Measurements from ENCODE around the gene NKX2-3.

Gene NKX2-3

DNA sequence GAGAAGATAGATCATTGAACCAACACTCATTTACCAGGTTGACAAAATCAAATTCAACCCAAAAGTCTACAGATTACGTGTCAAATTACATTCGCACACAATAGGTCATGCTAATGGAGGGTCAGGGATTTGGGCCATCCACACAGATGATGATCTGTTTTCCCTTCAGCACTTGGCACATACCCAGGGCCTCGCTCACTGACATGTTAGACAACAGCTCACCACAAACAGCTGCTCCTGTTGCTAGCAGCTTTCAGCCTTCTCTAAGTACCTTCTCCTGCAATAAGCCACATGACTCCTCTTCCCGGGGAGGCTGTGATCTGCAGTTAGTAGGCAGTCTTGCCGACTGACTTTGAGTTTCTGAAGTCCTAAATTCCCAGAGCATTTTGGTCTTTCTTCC is 18.4 kb downstream of the NKX2-3 start:
- H3K36me3 ChIP-seq (ENCODE audit: control insufficient read depth, insufficient read depth, low read length), result no peaks in the 10 kb centered on the region
- H3K9me3 ChIP-seq (ENCODE audit: control insufficient read depth, insufficient read depth, low read depth, low read length), result no peaks in the 10 kb centered on the region
- no peak overlapping the region for H3K4me3 ChIP-seq (ENCODE audit: low read depth, low read length)
- H3K27me3 ChIP-seq (ENCODE audit: control insufficient read depth, insufficient read depth, low read length), result peaks cover 69% of the 10 kb centered on the region
- peaks cover 14% of the 10 kb centered on the region for H3K4me1 ChIP-seq (ENCODE audit: control insufficient read depth, insufficient read depth, low read length)
- H3K27ac ChIP-seq (ENCODE audit: low read depth, low read length), result no peak overlapping the region
- no peak overlapping the region for H3K9ac ChIP-seq (ENCODE audit: low read length)

DNA sequence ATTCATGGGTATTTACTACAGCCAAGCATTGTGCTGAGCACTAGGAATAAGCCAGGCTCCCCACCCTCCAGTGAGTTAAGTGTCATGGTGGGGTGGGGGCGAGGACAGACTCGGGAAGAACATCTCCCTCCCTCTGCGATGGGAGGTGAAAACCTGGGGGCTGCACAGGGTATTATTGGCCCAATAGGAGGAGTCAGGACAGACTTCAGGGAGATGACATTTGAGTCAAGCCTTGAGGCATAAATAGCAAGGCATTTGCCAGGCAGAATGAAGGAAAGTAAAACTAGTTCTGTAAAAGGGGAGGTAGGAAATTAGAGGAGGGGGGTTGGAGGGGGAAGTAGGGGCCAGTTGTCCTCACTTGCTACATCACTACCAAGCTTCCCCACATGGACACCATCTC is 18.9 kb downstream of the NKX2-3 start:
- H3K4me1 ChIP-seq (ENCODE audit: control insufficient read depth, insufficient read depth, low read length), result peaks cover 17% of the 10 kb centered on the region
- H3K36me3 ChIP-seq (ENCODE audit: control insufficient read depth, insufficient read depth, low read length), result no peaks in the 10 kb centered on the region
- H3K27ac ChIP-seq (ENCODE audit: low read depth, low read length), result no peak overlapping the region
- peaks cover 64% of the 10 kb centered on the region for H3K27me3 ChIP-seq (ENCODE audit: control insufficient read depth, insufficient read depth, low read length)
- no peaks in the 10 kb centered on the region for H3K9me3 ChIP-seq (ENCODE audit: control insufficient read depth, insufficient read depth, low read depth, low read length)
- H3K9ac ChIP-seq (ENCODE audit: low read length), result no peak overlapping the region
- no peak overlapping the region for H3K4me3 ChIP-seq (ENCODE audit: low read depth, low read length)

DNA sequence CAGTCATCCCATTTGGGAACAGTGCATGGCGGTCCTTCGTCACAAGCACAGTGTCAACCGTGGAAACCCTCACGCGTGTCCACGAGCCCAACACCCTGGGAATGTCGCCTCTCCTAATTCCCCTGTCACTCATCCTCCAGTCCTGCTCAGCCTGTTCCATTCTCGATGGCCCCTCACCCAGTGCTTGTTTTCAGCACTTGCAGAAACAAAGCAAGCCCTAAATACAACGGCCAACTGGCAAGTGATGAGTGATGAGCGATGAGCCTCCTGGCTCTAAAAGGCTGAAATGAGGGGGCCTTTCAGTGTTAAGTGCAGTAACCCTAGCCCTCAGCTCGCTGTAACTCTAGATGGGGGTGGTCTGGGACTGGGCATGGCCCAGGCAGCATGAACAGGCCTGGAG is 22.6 kb downstream of the NKX2-3 start:
- Histone ChIP-seq H3K4me1 (ENCODE audit: control insufficient read depth, insufficient read depth, low read length) (peaks cover 17% of the 10 kb centered on the region), H3K9me3 (ENCODE audit: control insufficient read depth, insufficient read depth, low read depth, low read length) (no peaks in the 10 kb centered on the region), H3K27ac (ENCODE audit: low read depth, low read length) (no peak overlapping the region), H3K4me3 (ENCODE audit: low read depth, low read length) (no peak overlapping the region), H3K27me3 (ENCODE audit: control insufficient read depth, insufficient read depth, low read length) (peaks cover 34% of the 10 kb centered on the region), H3K9ac (ENCODE audit: low read length) (no peak overlapping the region), H3K36me3 (ENCODE audit: control insufficient read depth, insufficient read depth, low read length) (no peaks in the 10 kb centered on the region)

DNA sequence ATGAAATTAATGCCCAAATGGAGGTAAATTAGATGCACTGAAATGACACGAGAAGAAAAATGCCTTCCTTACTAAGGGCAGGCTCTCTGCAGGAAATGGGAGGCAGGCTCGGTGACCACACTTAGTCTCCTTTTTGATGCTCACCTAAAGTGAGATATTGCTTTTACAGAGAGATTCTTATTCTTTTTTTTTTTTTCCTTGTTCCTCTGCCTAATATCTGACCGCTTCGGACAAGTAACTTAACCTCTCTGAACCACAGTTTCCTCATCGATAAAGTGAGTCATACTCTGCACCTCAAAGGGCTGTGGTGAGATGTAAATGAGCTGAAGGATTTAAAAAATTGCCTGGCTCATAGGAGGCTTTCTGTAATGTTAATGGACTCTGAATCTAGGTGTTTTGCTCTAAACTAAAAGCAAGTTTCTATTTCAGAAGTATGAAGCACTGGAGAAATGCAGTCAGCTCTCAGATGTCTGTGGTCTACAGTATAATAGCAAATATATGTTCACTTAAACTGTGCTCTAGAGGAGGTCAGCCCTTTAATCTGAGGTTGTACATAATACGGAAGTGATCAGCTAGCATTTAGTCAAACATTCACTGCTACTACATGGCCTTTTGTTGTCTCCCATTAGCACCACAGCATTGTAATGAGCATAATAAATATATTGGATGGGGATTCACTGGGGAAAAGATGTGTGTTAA is 23.2 kb downstream of the NKX2-3 start:
- H3K4me3 ChIP-seq (ENCODE audit: low read depth, low read length), result no peak overlapping the region
- H3K27ac ChIP-seq (ENCODE audit: low read depth, low read length), result no peak overlapping the region
- H3K27me3 ChIP-seq (ENCODE audit: control insufficient read depth, insufficient read depth, low read length), result peaks cover 31% of the 10 kb centered on the region
- peaks cover 16% of the 10 kb centered on the region for H3K4me1 ChIP-seq (ENCODE audit: control insufficient read depth, insufficient read depth, low read length)
- H3K9ac ChIP-seq (ENCODE audit: low read length), result no peak overlapping the region
- no peaks in the 10 kb centered on the region for H3K36me3 ChIP-seq (ENCODE audit: control insufficient read depth, insufficient read depth, low read length)
- no peaks in the 10 kb centered on the region for H3K9me3 ChIP-seq (ENCODE audit: control insufficient read depth, insufficient read depth, low read depth, low read length)

DNA sequence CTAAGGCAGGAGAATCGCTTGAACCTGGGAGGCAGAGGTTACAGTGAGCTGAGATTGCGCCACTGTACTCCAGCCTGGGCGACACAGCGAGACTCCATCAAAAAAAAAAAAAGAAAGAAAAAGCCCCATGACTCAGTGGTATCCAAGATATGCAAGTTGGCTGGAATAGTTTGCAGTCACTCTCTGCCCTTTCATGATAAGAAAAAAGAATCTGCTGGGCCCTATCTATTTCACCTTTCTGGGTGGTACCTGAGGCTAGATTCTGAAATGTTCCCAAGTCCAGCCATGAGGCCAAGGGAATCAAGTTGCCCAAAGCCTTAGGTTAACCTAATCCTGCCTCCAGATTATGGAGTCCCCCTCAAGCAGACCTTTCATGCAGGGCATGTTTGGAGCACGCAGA is 24.3 kb downstream of the NKX2-3 start:
- no peak overlapping the region for H3K4me3 ChIP-seq (ENCODE audit: low read depth, low read length)

DNA sequence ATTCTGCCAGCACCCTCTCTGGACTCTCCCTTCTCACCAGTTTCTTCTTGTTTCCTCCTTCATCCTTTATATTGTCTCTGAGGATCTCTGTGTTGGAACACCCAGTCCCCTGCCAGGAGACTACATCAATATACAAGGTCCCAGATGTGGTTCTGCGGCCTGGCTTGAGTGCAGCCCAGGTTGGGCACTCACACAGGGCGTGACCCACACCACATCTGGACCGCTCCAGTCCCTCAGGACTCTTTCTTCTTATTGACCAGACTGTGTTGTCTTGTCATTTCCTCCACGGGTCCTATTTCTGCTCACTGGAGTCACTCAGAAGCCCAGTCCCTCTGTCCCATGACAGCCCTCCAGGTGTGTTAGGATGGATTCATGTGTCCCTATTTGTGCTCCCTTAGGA is 26.0 kb downstream of the NKX2-3 start:
- Histone ChIP-seq H3K9ac (ENCODE audit: low read length) (no peak overlapping the region), H3K9me3 (ENCODE audit: control insufficient read depth, insufficient read depth, low read depth, low read length) (no peaks in the 10 kb centered on the region)

More for the DNA sequence above, 24.3 kb downstream of the NKX2-3 start:
- no peak overlapping the region for H3K27ac ChIP-seq (ENCODE audit: low read depth, low read length)
- no peaks in the 10 kb centered on the region for H3K36me3 ChIP-seq (ENCODE audit: control insufficient read depth, insufficient read depth, low read length)
- no peak overlapping the region for H3K9ac ChIP-seq (ENCODE audit: low read length)
- H3K4me1 ChIP-seq (ENCODE audit: control insufficient read depth, insufficient read depth, low read length), result peaks cover 12% of the 10 kb centered on the region
- no peaks in the 10 kb centered on the region for H3K9me3 ChIP-seq (ENCODE audit: control insufficient read depth, insufficient read depth, low read depth, low read length)
- peaks cover 23% of the 10 kb centered on the region for H3K27me3 ChIP-seq (ENCODE audit: control insufficient read depth, insufficient read depth, low read length)

DNA sequence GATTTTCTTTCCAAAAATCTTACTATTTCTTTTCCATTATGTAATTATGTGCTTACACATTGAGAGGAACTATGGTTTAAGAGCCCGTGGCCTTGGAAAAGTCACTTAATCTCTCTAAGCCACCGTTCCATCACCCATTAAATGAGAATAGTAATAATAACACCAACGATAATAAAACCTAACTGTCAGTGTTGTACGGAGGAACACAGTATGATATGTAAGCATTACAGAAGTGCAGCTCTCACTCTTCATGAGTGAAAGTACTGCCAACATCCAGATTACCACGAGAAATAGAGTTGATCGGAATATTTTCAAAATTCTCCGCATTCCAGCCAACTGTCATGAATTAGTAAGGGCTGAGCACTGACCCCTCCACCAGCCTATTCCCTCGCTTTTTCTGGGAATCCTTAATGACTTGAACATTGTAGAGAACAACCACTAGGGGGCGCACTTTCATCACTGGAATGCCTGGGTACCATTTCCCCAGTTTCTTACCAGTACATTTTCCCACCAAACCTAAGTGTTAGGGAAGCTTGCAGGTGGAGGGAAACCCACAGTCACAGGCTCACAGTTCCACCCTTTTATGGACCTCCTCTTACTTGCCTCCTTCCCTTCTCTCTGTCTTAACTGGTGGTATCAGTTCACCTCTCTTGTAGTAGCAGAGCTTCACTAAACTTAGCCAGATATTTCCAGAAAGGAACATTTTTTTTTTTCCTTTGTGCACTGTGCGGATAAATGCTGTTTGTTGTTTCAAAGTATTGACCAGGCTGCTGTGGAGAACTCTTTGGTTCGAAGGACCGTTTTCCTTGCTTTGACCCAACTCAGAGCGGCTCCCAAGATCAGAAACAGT is 27.8 kb downstream of the NKX2-3 start:
- H3K27ac ChIP-seq (ENCODE audit: low read depth, low read length), result no peak overlapping the region
- H3K27me3 ChIP-seq (ENCODE audit: control insufficient read depth, insufficient read depth, low read length), result 0 out of 2 replicates have a peak, but pooled peaks cover under 1% of the 10 kb centered on the region
- H3K9me3 ChIP-seq (ENCODE audit: control insufficient read depth, insufficient read depth, low read depth, low read length), result no peaks in the 10 kb centered on the region
- H3K4me3 ChIP-seq (ENCODE audit: low read depth, low read length), result no peak overlapping the region
- H3K36me3 ChIP-seq (ENCODE audit: control insufficient read depth, insufficient read depth, low read length), result no peaks in the 10 kb centered on the region
- no peak overlapping the region for H3K9ac ChIP-seq (ENCODE audit: low read length)
- peaks cover 8% of the 10 kb centered on the region for H3K4me1 ChIP-seq (ENCODE audit: control insufficient read depth, insufficient read depth, low read length)

More for the DNA sequence above, 26.0 kb downstream of the NKX2-3 start:
- Histone ChIP-seq H3K36me3 (ENCODE audit: control insufficient read depth, insufficient read depth, low read length) (no peaks in the 10 kb centered on the region), H3K27ac (ENCODE audit: low read depth, low read length) (no peak overlapping the region), H3K27me3 (ENCODE audit: control insufficient read depth, insufficient read depth, low read length) (peaks cover 18% of the 10 kb centered on the region), H3K4me3 (ENCODE audit: low read depth, low read length) (no peak overlapping the region), H3K4me1 (ENCODE audit: control insufficient read depth, insufficient read depth, low read length) (peaks cover 12% of the 10 kb centered on the region)

DNA sequence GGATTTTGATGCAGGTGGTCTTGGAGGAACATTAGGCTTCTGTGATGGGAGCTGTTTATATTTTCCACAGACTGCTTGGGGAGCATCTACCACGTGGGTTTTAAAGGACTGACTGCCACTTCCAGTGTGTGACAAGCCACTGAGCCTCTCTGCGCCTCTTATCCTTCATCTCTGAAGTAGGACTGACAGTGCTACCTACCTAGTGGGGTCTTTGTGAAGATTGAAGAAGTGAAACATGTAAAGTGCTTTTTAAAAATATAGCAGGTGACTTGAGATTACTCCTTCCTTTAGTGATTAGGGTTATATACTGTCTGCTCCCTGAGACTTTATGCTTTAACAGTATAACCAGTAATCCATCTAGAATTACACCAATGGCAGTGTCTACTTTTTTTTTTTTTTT is 29.9 kb downstream of the NKX2-3 start:
- H3K9me3 ChIP-seq (ENCODE audit: control insufficient read depth, insufficient read depth, low read depth, low read length), result no peaks in the 10 kb centered on the region
- no peak overlapping the region for H3K9ac ChIP-seq (ENCODE audit: low read length)
- no peaks in the 10 kb centered on the region for H3K36me3 ChIP-seq (ENCODE audit: control insufficient read depth, insufficient read depth, low read length)
- H3K27me3 ChIP-seq (ENCODE audit: control insufficient read depth, insufficient read depth, low read length), result no peaks in the 10 kb centered on the region
- H3K4me1 ChIP-seq (ENCODE audit: control insufficient read depth, insufficient read depth, low read length), result no peaks in the 10 kb centered on the region
- H3K27ac ChIP-seq (ENCODE audit: low read depth, low read length), result no peak overlapping the region
- H3K4me3 ChIP-seq (ENCODE audit: low read depth, low read length), result no peak overlapping the region

DNA sequence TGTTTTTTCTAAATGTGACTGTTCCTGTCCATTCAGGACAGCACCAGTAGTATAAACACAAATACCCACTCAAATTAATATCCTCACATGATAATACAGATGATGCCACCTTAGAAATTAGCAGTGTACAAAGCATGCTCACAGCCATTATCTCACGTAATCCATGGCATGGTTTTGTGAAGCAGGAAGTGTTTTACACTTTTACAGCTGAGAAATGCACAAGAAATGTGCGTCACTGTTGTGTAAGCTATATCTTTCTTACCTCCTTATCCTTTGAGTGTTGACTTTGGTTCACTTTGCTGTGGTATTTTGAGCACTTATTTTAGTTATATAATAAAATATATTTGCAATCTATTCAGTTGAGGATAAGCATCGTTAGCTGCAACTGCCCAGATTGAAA is 31.6 kb downstream of the NKX2-3 start:
- no peaks in the 10 kb centered on the region for H3K27me3 ChIP-seq (ENCODE audit: control insufficient read depth, insufficient read depth, low read length)
- H3K27ac ChIP-seq (ENCODE audit: low read depth, low read length), result no peak overlapping the region
- no peaks in the 10 kb centered on the region for H3K36me3 ChIP-seq (ENCODE audit: control insufficient read depth, insufficient read depth, low read length)
- no peak overlapping the region for H3K9ac ChIP-seq (ENCODE audit: low read length)
- no peak overlapping the region for H3K4me3 ChIP-seq (ENCODE audit: low read depth, low read length)
- no peaks in the 10 kb centered on the region for H3K9me3 ChIP-seq (ENCODE audit: control insufficient read depth, insufficient read depth, low read depth, low read length)
- H3K4me1 ChIP-seq (ENCODE audit: control insufficient read depth, insufficient read depth, low read length), result peaks cover 4% of the 10 kb centered on the region

DNA sequence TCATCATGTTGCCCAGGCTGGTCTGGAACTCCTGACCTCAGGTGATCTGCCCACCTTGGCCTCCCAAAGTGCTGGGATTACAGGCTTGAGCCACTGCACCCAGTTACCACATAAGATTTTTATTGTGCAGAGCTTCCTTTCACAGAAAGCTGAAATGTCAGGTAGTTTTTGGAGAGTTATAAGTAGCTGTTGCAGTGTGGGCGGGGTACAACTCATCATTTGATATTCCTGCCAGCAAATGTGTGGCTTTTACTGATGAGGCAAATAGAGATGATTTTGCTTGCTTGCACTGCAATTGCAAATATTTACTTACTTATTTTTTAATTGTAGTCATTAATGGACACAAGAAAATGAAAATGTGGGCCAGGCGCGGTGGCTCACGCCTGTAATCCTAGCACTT is 32.4 kb downstream of the NKX2-3 start:
- H3K36me3 ChIP-seq (ENCODE audit: control insufficient read depth, insufficient read depth, low read length), result no peaks in the 10 kb centered on the region
- H3K9ac ChIP-seq (ENCODE audit: low read length), result no peak overlapping the region
- H3K27ac ChIP-seq (ENCODE audit: low read depth, low read length), result no peak overlapping the region
- no peaks in the 10 kb centered on the region for H3K9me3 ChIP-seq (ENCODE audit: control insufficient read depth, insufficient read depth, low read depth, low read length)
- H3K27me3 ChIP-seq (ENCODE audit: control insufficient read depth, insufficient read depth, low read length), result no peaks in the 10 kb centered on the region
- H3K4me3 ChIP-seq (ENCODE audit: low read depth, low read length), result no peak overlapping the region
- H3K4me1 ChIP-seq (ENCODE audit: control insufficient read depth, insufficient read depth, low read length), result peaks cover 5% of the 10 kb centered on the region

DNA sequence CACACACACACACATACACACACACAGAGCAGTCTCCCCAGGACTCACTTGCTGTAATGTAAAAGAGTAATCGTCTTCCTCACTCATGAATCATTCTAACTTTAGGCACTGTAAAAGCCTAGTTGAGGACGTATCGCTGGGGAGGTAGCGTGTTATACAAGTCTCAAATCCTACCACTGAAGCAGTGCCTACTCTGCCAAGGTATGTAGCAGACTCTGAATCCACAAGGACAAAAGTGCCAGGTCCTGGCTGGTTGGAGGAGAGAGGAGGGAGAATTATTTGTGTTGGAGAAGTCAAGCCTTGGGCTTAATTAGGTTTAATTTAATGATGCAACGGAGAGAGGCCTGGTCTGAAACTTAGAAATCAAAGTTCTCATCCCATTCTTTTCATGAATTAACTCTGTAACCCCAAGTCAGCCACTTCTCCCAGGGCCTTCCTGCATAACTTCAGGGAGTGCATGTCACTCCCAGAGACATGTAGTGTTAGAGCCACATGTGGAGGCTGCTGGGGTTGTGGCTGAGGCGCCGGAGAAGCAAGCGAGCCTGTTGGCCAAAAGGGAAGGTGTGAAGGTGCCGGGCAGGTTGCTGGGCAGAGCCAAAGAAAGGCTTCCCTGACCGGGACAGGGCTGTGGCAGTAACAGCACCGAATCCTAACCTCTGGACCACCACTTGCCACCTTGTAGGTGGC is 36.7 kb downstream of the NKX2-3 start:
- H3K27ac ChIP-seq (ENCODE audit: low read depth, low read length), result no peak overlapping the region

More for the DNA sequence above, 36.7 kb downstream of the NKX2-3 start:
- peaks cover 5% of the 10 kb centered on the region for H3K4me1 ChIP-seq (ENCODE audit: control insufficient read depth, insufficient read depth, low read length)
- no peaks in the 10 kb centered on the region for H3K9me3 ChIP-seq (ENCODE audit: control insufficient read depth, insufficient read depth, low read depth, low read length)
- H3K27me3 ChIP-seq (ENCODE audit: control insufficient read depth, insufficient read depth, low read length), result no peaks in the 10 kb centered on the region
- no peak overlapping the region for H3K4me3 ChIP-seq (ENCODE audit: low read depth, low read length)
- no peak overlapping the region for H3K9ac ChIP-seq (ENCODE audit: low read length)
- H3K36me3 ChIP-seq (ENCODE audit: control insufficient read depth, insufficient read depth, low read length), result no peaks in the 10 kb centered on the region

Measured in HUES6 (cell line).